Uterus (tissue), 4 donors: ENCODE results near the gene BTN2A1. TPM values are rescaled to one million over a fixed set of nuclear protein-coding genes. Genes with fewer than 3 reads are reported as not detected.

Experiments
- DNase-seq, 2 donors: peaks; one replicate each; pipeline ENCODE4 v3.0.0-alpha.2; 2019 to 2020
- H3K27ac ChIP-seq, 2 donors: fragments of 200-600 bp; sonication (generic); 1 replicate in 1 of 2; 2 replicates in 1 of 2; pipeline ENCODE4 v1.5.1; 2016 to 2018
- H3K27me3 ChIP-seq, 2 donors: fragments of 200-600 bp; sonication (generic); one replicate each; pipeline ENCODE4 v1.5.1; 2018 to 2019; ENCODE audit warnings: control low read depth in 1 of 2
- H3K36me3 ChIP-seq, 2 donors: fragments of 200-600 bp; sonication (generic); one replicate each; pipeline ENCODE4 v1.5.1; 2019; ENCODE audit warnings: control low read depth in 1 of 2
- H3K4me1 ChIP-seq, 2 donors: fragments of 200-600 bp; sonication (generic); one replicate each; pipeline ENCODE4 v1.5.1; 2018 to 2019; ENCODE audit warnings: control low read depth in 1 of 2
- H3K4me3 ChIP-seq, 2 donors: fragments of 200-600 bp; sonication (generic); 1 replicate in 1 of 2; 2 replicates in 1 of 2; pipeline ENCODE4 v1.5.1; 2018 to 2019; ENCODE audit warnings: mild to moderate bottlenecking in 1 of 2
- H3K9me3 ChIP-seq, 2 donors: fragments of 200-600 bp; sonication (generic); one replicate each; pipeline ENCODE4 v1.5.1; 2019; ENCODE audit warnings: control low read depth in 1 of 2
- CTCF ChIP-seq, 4 experiments: fragments of 200-600 bp in 2 of 4; fragments of 450-650 bp in 2 of 4; sonication (generic) in 2 of 4; IDR thresholded peaks; one replicate each; pipeline ENCODE4 v1.5.1; 2016 to 2019; ENCODE audit warnings: antibody characterized with exemption in 4 of 4, mild to moderate bottlenecking in 2 of 4, moderate library complexity in 1 of 4
- POLR2A ChIP-seq, 2 donors: fragments of 450-650 bp; IDR thresholded peaks; one replicate each; pipeline ENCODE4 v1.6.1; 2016; ENCODE audit warnings: antibody characterized with exemption in 2 of 2, mild to moderate bottlenecking in 1 of 2, moderate library complexity in 1 of 2
- intact Hi-C: fragments of 100-400 bp; cut with DNase I; formaldehyde crosslinking; loops from one replicate; pipeline ENCODE4 v1.15.1; 2023; ENCODE audit warnings: low total_unique reads
- total RNA-seq, 4 donors: library from RNA; depleted of rRNA in 3 of 4; stranded (reverse); fragments of >200 nt in 3 of 4; gene quantifications; one replicate each; pipeline versions ENCODE4 v1.1.0 to v1.2.4, GENCODE V29; 2014 to 2023
- donor health status: DM: yes; HTN: yes; CAD: no.

The BTN2A1 gene
- total RNA-seq, 4 donors from 2014 or later, result 12.6 to 54.8 (median 26.1) TPM

GRCh38 chr6:26495281-26495680, 37.5 kb downstream of the BTN2A1 start:
- Histone ChIP-seq H3K27ac (no peak overlapping the region), H3K36me3 (no peaks in the 10 kb centered on the region), H3K9me3 (no peaks in the 10 kb centered on the region), H3K4me1 (no peaks in the 10 kb centered on the region), H3K27me3 (no peaks in the 10 kb centered on the region), H3K4me3 (no peak overlapping the region)
- intact Hi-C loops, result no loop called here
- no peak for DNase-seq
- no peak for TF ChIP-seq POLR2A (IDR thresholded peaks at IDR 0.05)
- no peak for TF ChIP-seq CTCF (IDR thresholded peaks at IDR 0.05)

- intact Hi-C loops, result no loop called here
- H3K4me3 ChIP-seq, result no peak overlapping the region
- H3K27ac ChIP-seq, result no peak overlapping the region
- H3K36me3 ChIP-seq, result no peaks in the 10 kb centered on the region
- no peaks in the 10 kb centered on the region for H3K27me3 ChIP-seq
- H3K9me3 ChIP-seq, result no peaks in the 10 kb centered on the region
- TF ChIP-seq CTCF (IDR thresholded peaks at IDR 0.05) (no peak), POLR2A (IDR thresholded peaks at IDR 0.05) (no peak)
- H3K4me1 ChIP-seq, result peaks cover 0 to 7% of the 10 kb centered on the region in 2 donors
- DNase-seq, result no peak
Measured at GRCh38 chr6:26497610-26498009, 39.9 kb downstream of the BTN2A1 start.

GRCh38 chr6:26500102-26500501, 42.3 kb downstream of the BTN2A1 start, which contains the start of gene BTN1A1:
Gene BTN1A1, plus strand, starts transcription at chr6:26500303. Its CDS starts 984 bp downstream, at chr6:26501287.
- no peaks in the 10 kb centered on the region for H3K9me3 ChIP-seq
- no peak within 1 kb of the TSS for H3K4me3 ChIP-seq
- intact Hi-C loops, result no loop called here
- H3K27ac ChIP-seq, result no peak within 1 kb of the TSS
- H3K4me1 ChIP-seq, result peaks cover 0 to 7% of the 10 kb centered on the region in 2 donors
- no peaks in the 10 kb centered on the region for H3K36me3 ChIP-seq
- no peaks in the 10 kb centered on the region for H3K27me3 ChIP-seq
- TF ChIP-seq POLR2A (IDR thresholded peaks at IDR 0.05), result no peak
- no peak for TF ChIP-seq CTCF (IDR thresholded peaks at IDR 0.05)
- DNase-seq, result no peak

- intact Hi-C loops, result no loop called here
- Histone ChIP-seq H3K9me3 (no peaks in the 10 kb centered on the region), H3K36me3 (no peaks in the 10 kb centered on the region), H3K27me3 (no peaks in the 10 kb centered on the region), H3K4me3 (no peak overlapping the region), H3K27ac (no peak overlapping the region), H3K4me1 (peaks cover 0 to 7% of the 10 kb centered on the region in 2 donors)
- TF ChIP-seq CTCF (IDR thresholded peaks at IDR 0.05) (no peak), POLR2A (IDR thresholded peaks at IDR 0.05) (no peak)
- no peak for DNase-seq
Measured at GRCh38 chr6:26501482-26501986, 43.8 kb downstream of the BTN2A1 start.

GRCh38 chr6:26502165-26502564, 44.4 kb downstream of the BTN2A1 start:
- DNase-seq, result no peak
- Histone ChIP-seq H3K36me3 (no peaks in the 10 kb centered on the region), H3K4me1 (peaks cover 0 to 7% of the 10 kb centered on the region in 2 donors), H3K4me3 (no peak overlapping the region), H3K27ac (no peak overlapping the region), H3K27me3 (no peaks in the 10 kb centered on the region), H3K9me3 (no peaks in the 10 kb centered on the region)
- TF ChIP-seq CTCF (IDR thresholded peaks at IDR 0.05) (no peak), POLR2A (IDR thresholded peaks at IDR 0.05) (no peak)
- intact Hi-C loops, result no loop called here
